Measurements from ENCODE around the gene ASIC2.

Gene ASIC2

GRCh38 chr17:33202021-33202420, 91.1 kb downstream of the ASIC2 start:
- H3K79me2 ChIP-seq (ENCODE audit: insufficient read depth, low read length) = no peaks in the 10 kb centered on the region
- no peaks in the 10 kb centered on the region for H3F3A ChIP-seq (ENCODE audit: insufficient read depth)
- H3K9me2 ChIP-seq (replicated peaks; ENCODE audit: insufficient read depth, low read length) = no peaks in the 10 kb centered on the region
- H4K20me1 ChIP-seq (ENCODE audit: low read depth, low read length) = no peaks in the 10 kb centered on the region
- no peak for TF ChIP-seq EZH2phosphoT487 (conservative IDR thresholded peaks at IDR 0.05; ENCODE audit: low read length)
- no peak overlapping the region for H3K4me3 ChIP-seq (ENCODE audit: insufficient read depth, low read length, poor library complexity, severe bottlenecking)
- H3K9ac ChIP-seq (ENCODE audit: low read length) = no peak overlapping the region
- no peak overlapping the region for H3K4me2 ChIP-seq (ENCODE audit: low read depth, low read length, poor library complexity, severe bottlenecking)
- no peaks in the 10 kb centered on the region for H3K27me3 ChIP-seq (ENCODE audit: low read length)
- no peaks in the 10 kb centered on the region for H3K36me3 ChIP-seq (ENCODE audit: low read length)
- H3K9me3 ChIP-seq (ENCODE audit: insufficient read depth, low read length) = no peaks in the 10 kb centered on the region
- H3K27ac ChIP-seq (ENCODE audit: low read depth, low read length) = no peak overlapping the region
- no peak overlapping the region for H2AFZ ChIP-seq (ENCODE audit: low read depth, low read length, severe bottlenecking)

- Histone ChIP-seq H3K4me2 (ENCODE audit: low read depth, low read length, poor library complexity, severe bottlenecking) (no peak overlapping the region), H3K9ac (ENCODE audit: low read length) (no peak overlapping the region), H3K9me3 (ENCODE audit: insufficient read depth, low read length) (no peaks in the 10 kb centered on the region), H2AFZ (ENCODE audit: low read depth, low read length, severe bottlenecking) (no peak overlapping the region), H3K36me3 (ENCODE audit: low read length) (no peaks in the 10 kb centered on the region), H3K9me2 (replicated peaks; ENCODE audit: insufficient read depth, low read length) (no peaks in the 10 kb centered on the region), H3K27me3 (ENCODE audit: low read length) (no peaks in the 10 kb centered on the region), H3F3A (ENCODE audit: insufficient read depth) (no peaks in the 10 kb centered on the region), H3K27ac (ENCODE audit: low read depth, low read length) (no peak overlapping the region), H3K79me2 (ENCODE audit: insufficient read depth, low read length) (no peaks in the 10 kb centered on the region), H4K20me1 (ENCODE audit: low read depth, low read length) (no peaks in the 10 kb centered on the region), H3K4me3 (ENCODE audit: insufficient read depth, low read length, poor library complexity, severe bottlenecking) (no peak overlapping the region)
- TF ChIP-seq EZH2phosphoT487 (conservative IDR thresholded peaks at IDR 0.05; ENCODE audit: low read length) (no peak), CTCF (IDR thresholded peaks at IDR 0.05; ENCODE audit: insufficient read depth, low read length, poor library complexity, severe bottlenecking) (no peak)
Measured at GRCh38 chr17:33201283-33201682, 91.8 kb downstream of the ASIC2 start.

GRCh38 chr17:33200587-33200986, 92.5 kb downstream of the ASIC2 start:
- no peak for TF ChIP-seq CTCF (IDR thresholded peaks at IDR 0.05; ENCODE audit: insufficient read depth, low read length, poor library complexity, severe bottlenecking)
- TF ChIP-seq EZH2phosphoT487 (conservative IDR thresholded peaks at IDR 0.05; ENCODE audit: low read length) = no peak
- Histone ChIP-seq H3K27me3 (ENCODE audit: low read length) (no peaks in the 10 kb centered on the region), H3K4me3 (ENCODE audit: insufficient read depth, low read length, poor library complexity, severe bottlenecking) (no peak overlapping the region), H3K9me3 (ENCODE audit: insufficient read depth, low read length) (no peaks in the 10 kb centered on the region), H3K27ac (ENCODE audit: low read depth, low read length) (no peak overlapping the region), H3F3A (ENCODE audit: insufficient read depth) (no peaks in the 10 kb centered on the region), H3K9me2 (replicated peaks; ENCODE audit: insufficient read depth, low read length) (no peaks in the 10 kb centered on the region), H3K36me3 (ENCODE audit: low read length) (no peaks in the 10 kb centered on the region), H3K79me2 (ENCODE audit: insufficient read depth, low read length) (no peaks in the 10 kb centered on the region), H4K20me1 (ENCODE audit: low read depth, low read length) (no peaks in the 10 kb centered on the region), H3K4me2 (ENCODE audit: low read depth, low read length, poor library complexity, severe bottlenecking) (no peak overlapping the region), H3K9ac (ENCODE audit: low read length) (no peak overlapping the region), H2AFZ (ENCODE audit: low read depth, low read length, severe bottlenecking) (no peak overlapping the region)

- H3F3A ChIP-seq (ENCODE audit: insufficient read depth) = no peaks in the 10 kb centered on the region
Measured at GRCh38 chr17:33199571-33200510, 93.3 kb downstream of the ASIC2 start.

More at GRCh38 chr17:33199571-33200510, 93.3 kb downstream of the ASIC2 start:
- no peak overlapping the region for H3K9ac ChIP-seq (ENCODE audit: low read length)
- H3K27me3 ChIP-seq (ENCODE audit: low read length) = no peaks in the 10 kb centered on the region
- H3K4me2 ChIP-seq (ENCODE audit: low read depth, low read length, poor library complexity, severe bottlenecking) = no peak overlapping the region
- H3K9me3 ChIP-seq (ENCODE audit: insufficient read depth, low read length) = no peaks in the 10 kb centered on the region
- TF ChIP-seq EZH2phosphoT487 (conservative IDR thresholded peaks at IDR 0.05; ENCODE audit: low read length) (no peak), CTCF (IDR thresholded peaks at IDR 0.05; ENCODE audit: insufficient read depth, low read length, poor library complexity, severe bottlenecking) (no peak)
- H3K4me3 ChIP-seq (ENCODE audit: insufficient read depth, low read length, poor library complexity, severe bottlenecking) = no peak overlapping the region
- no peaks in the 10 kb centered on the region for H3K36me3 ChIP-seq (ENCODE audit: low read length)
- H4K20me1 ChIP-seq (ENCODE audit: low read depth, low read length) = no peaks in the 10 kb centered on the region
- no peaks in the 10 kb centered on the region for H3K79me2 ChIP-seq (ENCODE audit: insufficient read depth, low read length)
- no peaks in the 10 kb centered on the region for H3K9me2 ChIP-seq (replicated peaks; ENCODE audit: insufficient read depth, low read length)
- no peak overlapping the region for H2AFZ ChIP-seq (ENCODE audit: low read depth, low read length, severe bottlenecking)
- H3K27ac ChIP-seq (ENCODE audit: low read depth, low read length) = no peak overlapping the region

Measured in SU-DHL-6 (cell line).